Measurements from ENCODE around the gene GATC.

GRCh38 chr12:120453977-120454376, 7.7 kb downstream of the GATC start:
- peak; percentile 33 to 65 (median 56) for TF ChIP-seq CTCF (IDR thresholded peaks at IDR 0.05)
- no peak for TF ChIP-seq POLR2A (IDR thresholded peaks at IDR 0.05)

Measured in Peyer's patch (tissue), 4 donors.